Activated naive CD8-positive, alpha-beta T cell treated with anti-CD3 and anti-CD28 coated beads, Interleukin-2, amount 50 U/mL, for 16 hours (primary cell): Measurements from ENCODE around the gene ZNF160.
"Not testable (repeated sequence)": the region's sequence is repeated elsewhere in the genome, so short reads cannot be mapped to it uniquely, and the experiment has no call there.

Source experiments
- DNase-seq: peaks from one replicate; pipeline ENCODE4 v3.0.0-alpha.2; 2020; ENCODE audit warnings: low read depth, low spot score

The ZNF160 gene

GRCh38 chr19:53103234-53104203 is at the start of gene ZNF160:
Gene ZNF160 (minus strand): TSS chr19:53103422. CDS start chr19:53086276, 17,146 bp downstream.
- peak; percentile 99 for DNase-seq

- DNase-seq = no peak
These were observed 44.4 kb upstream of the ZNF160 start for GRCh38 chr19:53147645-53148044.

GRCh38 chr19:53140351-53140750 is 37.1 kb upstream of the ZNF160 start:
- no peak for DNase-seq

- no peak for DNase-seq
These were observed 33.2 kb upstream of the ZNF160 start for GRCh38 chr19:53136432-53136831.

- DNase-seq = no peak
These were observed 29.1 kb upstream of the ZNF160 start, which contains the start of gene ZNF415 for GRCh38 chr19:53132141-53132991. Gene ZNF415 (minus strand): TSS chr19:53132910. CDS start chr19:53122676, 10,234 bp downstream.

- no peak for DNase-seq
These were observed 28.5 kb upstream of the ZNF160 start for GRCh38 chr19:53131727-53132126.

GRCh38 chr19:53131085-53131590 is 27.9 kb upstream of the ZNF160 start:
- no peak for DNase-seq

- no peak for DNase-seq
These were observed 27.3 kb upstream of the ZNF160 start for GRCh38 chr19:53130506-53130905.

GRCh38 chr19:53126733-53127526 is 23.7 kb upstream of the ZNF160 start:
- DNase-seq = not testable (repeated sequence)

GRCh38 chr19:53123400-53123799 is 20.2 kb upstream of the ZNF160 start:
- no peak for DNase-seq

- no peak for DNase-seq
These were observed 9.1 kb upstream of the ZNF160 start for GRCh38 chr19:53112286-53112685.

- no peak for DNase-seq
These were observed 6.3 kb upstream of the ZNF160 start for GRCh38 chr19:53109527-53109926.

- no peak for DNase-seq
These were observed 427 bp downstream of the ZNF160 start for GRCh38 chr19:53102756-53103233.

- DNase-seq = no peak
These were observed 941 bp downstream of the ZNF160 start for GRCh38 chr19:53102206-53102755.

GRCh38 chr19:53101518-53101917 is 1.7 kb downstream of the ZNF160 start:
- DNase-seq = no peak

- DNase-seq = not testable (repeated sequence)
These were observed 4.7 kb downstream of the ZNF160 start for GRCh38 chr19:53098570-53098969.

GRCh38 chr19:53096982-53097690 is 6.1 kb downstream of the ZNF160 start:
- DNase-seq = not testable (repeated sequence)

GRCh38 chr19:53096579-53096978 is 6.6 kb downstream of the ZNF160 start:
- DNase-seq = not testable (repeated sequence)

GRCh38 chr19:53094754-53095575 is 8.3 kb downstream of the ZNF160 start:
- no peak for DNase-seq
